ENCODE results near the gene GAGE12J. TPM values are rescaled to one million over a fixed set of nuclear protein-coding genes. Genes with fewer than 3 reads are reported as not detected.
"Not testable (repeated sequence)": the region's sequence is repeated elsewhere in the genome, so short reads cannot be mapped to it uniquely, and the experiment has no call there.

GAGE12J gene
- polyA plus RNA-seq, 3 donors from 2014 or later = not detected

GRCh38 chrX:49291615-49292337 lies 30.1 kb upstream of the GAGE12J start:
- Mint-ChIP-seq H3K4me3 (no peak overlapping the region), H3K36me3 (no peaks in the 10 kb centered on the region), H3K4me1 (peaks cover 14 to 24% of the 10 kb centered on the region in 2 donors), H3K27ac (no peak overlapping the region), H3K27me3 (ENCODE audit: low read depth in 3 of 3) (peaks cover 2 to 18% (median 3%) of the 10 kb centered on the region in 3 donors), H3K9me3 (no peaks in the 10 kb centered on the region)
- peak; percentile 40 to 50 (median 48) for DNase-seq

- no peak overlapping the region for H3K4me3 Mint-ChIP-seq
- H3K9me3 Mint-ChIP-seq = no peaks in the 10 kb centered on the region
- peaks cover 10 to 16% of the 10 kb centered on the region in 2 donors for H3K4me1 Mint-ChIP-seq
- DNase-seq = no peak
- no peaks in the 10 kb centered on the region for H3K36me3 Mint-ChIP-seq
- H3K27ac Mint-ChIP-seq = no peak overlapping the region
- peaks cover 2 to 22% (median 3%) of the 10 kb centered on the region in 3 donors for H3K27me3 Mint-ChIP-seq (ENCODE audit: low read depth in 3 of 3)
Measured at GRCh38 chrX:49292400-49293362, 29.2 kb upstream of the GAGE12J start.

GRCh38 chrX:49299293-49299692 lies 22.5 kb upstream of the GAGE12J start:
- not testable (repeated sequence) for H3K36me3 Mint-ChIP-seq, H3K27ac Mint-ChIP-seq, H3K9me3 Mint-ChIP-seq, DNase-seq, H3K4me1 Mint-ChIP-seq, H3K4me3 Mint-ChIP-seq
- H3K27me3 Mint-ChIP-seq (ENCODE audit: low read depth in 3 of 3) = peaks cover 5 to 42% (median 9%) of the 10 kb centered on the region in 3 donors

- H3K36me3 Mint-ChIP-seq = no peaks in the 10 kb centered on the region
- no peak overlapping the region for H3K4me3 Mint-ChIP-seq
- no peaks in the 10 kb centered on the region for H3K9me3 Mint-ChIP-seq
- DNase-seq = no peak
- H3K4me1 Mint-ChIP-seq = no peaks in the 10 kb centered on the region
- H3K27ac Mint-ChIP-seq = no peak overlapping the region
- peaks cover 5 to 46% (median 9%) of the 10 kb centered on the region in 3 donors for H3K27me3 Mint-ChIP-seq (ENCODE audit: low read depth in 3 of 3)
Measured at GRCh38 chrX:49300703-49301102, 21.1 kb upstream of the GAGE12J start.

DNA sequence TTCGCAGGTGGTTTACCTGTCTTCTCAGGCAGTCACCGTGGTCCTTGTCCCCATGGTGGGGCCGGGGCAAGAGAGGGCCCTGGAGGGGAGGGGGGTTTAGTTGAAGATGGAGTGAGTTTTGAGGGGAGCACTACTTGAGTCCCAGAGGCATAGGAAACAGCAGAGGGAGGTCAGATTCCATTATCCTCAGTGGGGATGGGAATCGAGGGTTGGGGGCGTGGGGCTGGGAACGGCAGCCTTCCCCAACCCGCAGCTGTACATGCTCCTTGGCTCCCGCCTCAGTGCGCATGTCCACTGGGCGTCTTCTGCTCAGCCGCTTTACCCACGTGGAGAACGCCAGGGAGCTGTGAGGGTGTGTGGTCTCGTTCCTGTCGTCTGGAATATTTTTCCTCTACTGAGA lies 18.5 kb upstream of the GAGE12J start, which contains the start of gene GAGE10:
Gene GAGE10, plus strand, starts transcription at position 301 of the 400 bp plus-strand sequence. CDS start 1,214 bp downstream, outside the sequence.
- no peaks in the 10 kb centered on the region for H3K36me3 Mint-ChIP-seq
- peaks cover 6% of the 10 kb centered on the region in 2 donors for H3K4me1 Mint-ChIP-seq
- no peaks in the 10 kb centered on the region for H3K9me3 Mint-ChIP-seq
- no peak within 1 kb of the TSS for H3K4me3 Mint-ChIP-seq
- DNase-seq = no peak
- H3K27me3 Mint-ChIP-seq (ENCODE audit: low read depth in 3 of 3) = peaks cover 9 to 33% (median 9%) of the 10 kb centered on the region in 3 donors
- peak within 1 kb of the TSS in 1 of 6 donors; percentile 57 for H3K27ac Mint-ChIP-seq

DNA sequence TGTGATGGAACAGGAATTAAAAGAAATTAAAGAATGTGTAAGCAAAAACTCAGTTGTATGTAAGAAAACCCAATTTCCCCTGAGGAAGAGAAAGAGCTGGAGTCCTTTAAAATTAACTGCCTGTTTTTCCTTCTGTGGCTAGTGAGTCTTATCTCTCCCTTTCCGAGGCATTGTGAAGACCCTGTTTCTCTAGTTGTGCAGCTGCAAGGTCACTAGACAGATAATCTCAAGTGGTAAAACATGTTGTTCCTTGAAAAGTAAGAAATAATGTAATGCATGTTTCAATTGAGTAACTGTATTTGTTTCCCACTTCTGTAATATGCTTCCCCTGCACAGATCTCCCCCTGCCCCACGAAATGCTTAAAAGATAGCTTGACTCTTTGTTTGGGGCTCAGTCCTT lies 14.1 kb upstream of the GAGE12J start:
- peak overlapping the region in 3 of 5 donors; percentile 5 to 16 (median 10) for H3K4me3 Mint-ChIP-seq
- peaks cover 3 to 27% (median 12%) of the 10 kb centered on the region in 3 donors for H3K27me3 Mint-ChIP-seq (ENCODE audit: low read depth in 3 of 3)
- peak overlapping the region in 1 of 6 donors; percentile 46 for H3K27ac Mint-ChIP-seq
- not testable (repeated sequence) for DNase-seq, H3K36me3 Mint-ChIP-seq, H3K9me3 Mint-ChIP-seq
- H3K4me1 Mint-ChIP-seq = peaks cover 29 to 30% of the 10 kb centered on the region in 2 donors

- Mint-ChIP-seq H3K4me3 (peak overlapping the region; percentile 78 to 92 (median 86)), H3K4me1 (peaks cover 29 to 30% of the 10 kb centered on the region in 2 donors), H3K36me3 (no peaks in the 10 kb centered on the region), H3K27ac (peak overlapping the region; percentile 85 to 94 (median 90)), H3K9me3 (no peaks in the 10 kb centered on the region), H3K27me3 (ENCODE audit: low read depth in 3 of 3) (peaks cover 5 to 25% (median 12%) of the 10 kb centered on the region in 3 donors)
- DNase-seq = peak; percentile 39 to 45 (median 40)
Measured at GRCh38 chrX:49308604-49309269, 13.1 kb upstream of the GAGE12J start.

- H3K36me3 Mint-ChIP-seq = no peaks in the 10 kb centered on the region
- peak overlapping the region; percentile 85 to 94 (median 90) for H3K27ac Mint-ChIP-seq
- peaks cover 3 to 19% (median 12%) of the 10 kb centered on the region in 3 donors for H3K27me3 Mint-ChIP-seq (ENCODE audit: low read depth in 3 of 3)
- no peaks in the 10 kb centered on the region for H3K9me3 Mint-ChIP-seq
- peak; percentile 50 to 59 (median 54) for DNase-seq
- peak overlapping the region; percentile 78 to 92 (median 86) for H3K4me3 Mint-ChIP-seq
- H3K4me1 Mint-ChIP-seq = peaks cover 29 to 30% of the 10 kb centered on the region in 2 donors
Measured at GRCh38 chrX:49309401-49309981, 12.3 kb upstream of the GAGE12J start.

DNA sequence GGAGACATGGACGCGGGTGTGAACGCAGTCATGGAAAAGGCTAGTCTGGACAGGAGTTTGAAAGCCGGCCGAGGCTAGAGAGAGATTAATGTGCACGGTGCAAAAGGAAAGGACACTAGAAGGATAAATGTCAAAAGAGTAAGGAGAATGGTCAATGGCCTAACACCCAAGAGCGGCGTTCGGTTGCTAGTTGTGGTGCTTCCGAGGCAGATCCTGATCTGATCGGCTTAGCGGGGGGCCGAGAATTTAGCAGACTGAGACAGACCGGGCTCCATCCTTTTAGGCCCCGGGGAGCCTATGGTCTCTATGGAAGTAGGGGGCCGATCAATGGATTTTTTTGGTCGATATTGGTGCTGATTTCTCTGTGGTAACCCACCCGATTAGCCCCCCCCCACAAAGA lies 11.5 kb upstream of the GAGE12J start:
- peaks cover 29 to 30% of the 10 kb centered on the region in 2 donors for H3K4me1 Mint-ChIP-seq
- H3K9me3 Mint-ChIP-seq = no peaks in the 10 kb centered on the region
- DNase-seq = no peak
- H3K27me3 Mint-ChIP-seq (ENCODE audit: low read depth in 3 of 3) = peaks cover 3 to 16% (median 12%) of the 10 kb centered on the region in 3 donors
- H3K36me3 Mint-ChIP-seq = no peaks in the 10 kb centered on the region
- H3K4me3 Mint-ChIP-seq = peak overlapping the region; percentile 52 to 92 (median 86)
- peak overlapping the region in 5 of 6 donors; percentile 85 to 94 (median 90) for H3K27ac Mint-ChIP-seq

DNA sequence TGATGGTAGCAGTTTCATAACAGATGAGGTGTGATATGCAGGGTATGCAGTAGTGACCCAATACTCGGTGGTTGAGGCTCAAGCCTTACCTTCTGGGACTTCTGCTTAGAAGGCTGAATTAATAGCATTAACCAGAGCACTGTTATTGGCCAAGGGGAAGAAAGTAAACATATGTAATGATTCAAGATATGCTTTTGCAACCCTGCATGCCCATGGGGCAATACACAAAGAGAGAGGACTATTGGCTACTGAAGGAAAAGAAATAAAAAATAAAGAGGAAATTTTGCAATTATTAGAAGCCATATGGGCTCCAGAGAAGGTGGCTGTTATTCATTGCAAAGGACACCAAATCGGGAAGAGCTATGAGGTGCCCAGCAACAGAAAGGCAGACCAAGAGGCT lies 9.7 kb upstream of the GAGE12J start:
- Mint-ChIP-seq H3K9me3 (no peaks in the 10 kb centered on the region), H3K4me3 (no peak overlapping the region), H3K27ac (no peak overlapping the region), H3K27me3 (ENCODE audit: low read depth in 3 of 3) (peaks cover 3 to 13% (median 12%) of the 10 kb centered on the region in 3 donors), H3K4me1 (peaks cover 29 to 30% of the 10 kb centered on the region in 2 donors), H3K36me3 (no peaks in the 10 kb centered on the region)
- DNase-seq = no peak

DNA sequence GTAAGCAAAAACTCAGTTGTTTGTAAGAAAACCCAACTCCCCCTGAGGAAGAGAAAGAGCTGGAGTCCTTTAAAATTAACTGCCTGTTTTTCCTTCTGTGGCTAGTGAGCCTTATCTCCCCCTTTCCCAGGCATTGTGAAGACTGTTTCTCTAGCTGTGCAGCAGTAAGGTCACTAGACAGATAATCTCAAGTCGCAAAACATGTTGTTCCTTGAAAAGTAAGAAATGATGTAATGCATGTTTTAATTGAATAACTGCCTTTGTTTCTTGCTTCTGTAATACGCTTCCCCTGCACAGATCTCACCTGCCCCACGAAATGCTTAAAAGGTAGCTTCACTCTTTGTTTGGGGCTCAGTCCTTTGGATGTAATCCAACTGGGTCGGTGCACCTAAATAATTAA lies 5.8 kb upstream of the GAGE12J start:
- H3K36me3 Mint-ChIP-seq = no peaks in the 10 kb centered on the region
- H3K27me3 Mint-ChIP-seq (ENCODE audit: low read depth in 3 of 3) = peaks cover 1 to 6% (median 3%) of the 10 kb centered on the region in 3 donors
- H3K4me3 Mint-ChIP-seq = no peak overlapping the region

GRCh38 chrX:49322266-49322665 lies 429 bp downstream of the GAGE12J start:
- not testable (repeated sequence) for H3K36me3 Mint-ChIP-seq; H3K4me3 Mint-ChIP-seq; H3K9me3 Mint-ChIP-seq; H3K27me3 Mint-ChIP-seq (ENCODE audit: low read depth in 3 of 3); H3K4me1 Mint-ChIP-seq; DNase-seq; H3K27ac Mint-ChIP-seq

More for the DNA sequence above, 5.8 kb upstream of the GAGE12J start:
- Mint-ChIP-seq H3K9me3 (no peaks in the 10 kb centered on the region), H3K4me1 (no peaks in the 10 kb centered on the region), H3K27ac (no peak overlapping the region)
- no peak for DNase-seq

- H3K36me3 Mint-ChIP-seq; H3K4me1 Mint-ChIP-seq; H3K27ac Mint-ChIP-seq; DNase-seq; H3K9me3 Mint-ChIP-seq; H3K4me3 Mint-ChIP-seq; H3K27me3 Mint-ChIP-seq (ENCODE audit: low read depth in 3 of 3): not testable (repeated sequence)
Measured at GRCh38 chrX:49323735-49324134, 1.9 kb downstream of the GAGE12J start.

All from immature natural killer cell (primary cell).